GM21737 (cell line): ENCODE measurements around the gene NPIPB4.
"Not testable (repeated sequence)": the region's sequence is repeated elsewhere in the genome, so short reads cannot be mapped to it uniquely, and the experiment has no call there.

Source experiments
- ATAC-seq: cut with Tn5 transposase; IDR thresholded peaks from one replicate; pipeline ENCODE4 v1.9.1; 2021; ENCODE audit warnings: mild to moderate bottlenecking, moderate library complexity; ENCODE audit not compliant: unreplicated experiment

NPIPB4 gene

GRCh38 chr16:21857656-21858055 lies at the start of gene NPIPB4:
Gene NPIPB4, minus strand, starts transcription at chr16:21857756. Its CDS starts 378 bp downstream, at chr16:21857378.
- not testable (repeated sequence) for ATAC-seq

GRCh38 chr16:21898998-21899397 lies 41.4 kb upstream of the NPIPB4 start:
- not testable (repeated sequence) for ATAC-seq

- not testable (repeated sequence) for ATAC-seq
Observed at GRCh38 chr16:21881988-21882387, 24.4 kb upstream of the NPIPB4 start.

- not testable (repeated sequence) for ATAC-seq
Observed at GRCh38 chr16:21837186-21837585, 20.4 kb downstream of the NPIPB4 start.

GRCh38 chr16:21836334-21836733 lies 21.2 kb downstream of the NPIPB4 start:
- ATAC-seq = not testable (repeated sequence)

- ATAC-seq = not testable (repeated sequence)
Observed at GRCh38 chr16:21835747-21836146, 21.8 kb downstream of the NPIPB4 start.

GRCh38 chr16:21834211-21834610 lies 23.3 kb downstream of the NPIPB4 start:
- not testable (repeated sequence) for ATAC-seq

GRCh38 chr16:21829929-21830328 lies 27.6 kb downstream of the NPIPB4 start:
- ATAC-seq = not testable (repeated sequence)

GRCh38 chr16:21826067-21826706 lies 31.4 kb downstream of the NPIPB4 start:
- ATAC-seq = not testable (repeated sequence)

- ATAC-seq = not testable (repeated sequence)
Observed at GRCh38 chr16:21825526-21825925, 32.0 kb downstream of the NPIPB4 start.

GRCh38 chr16:21823258-21823657 lies 34.3 kb downstream of the NPIPB4 start:
- not testable (repeated sequence) for ATAC-seq

- ATAC-seq = not testable (repeated sequence)
Observed at GRCh38 chr16:21820908-21821465, 36.6 kb downstream of the NPIPB4 start.

- ATAC-seq = peak; percentile 94
Observed at GRCh38 chr16:21820028-21820907, 37.3 kb downstream of the NPIPB4 start.

- ATAC-seq = not testable (repeated sequence)
Observed at GRCh38 chr16:21819617-21820016, 37.9 kb downstream of the NPIPB4 start.

GRCh38 chr16:21817012-21817411 lies 40.5 kb downstream of the NPIPB4 start:
- ATAC-seq = not testable (repeated sequence)

GRCh38 chr16:21815694-21816093 lies 41.9 kb downstream of the NPIPB4 start:
- ATAC-seq = not testable (repeated sequence)

GRCh38 chr16:21802375-21802663 lies 55.2 kb downstream of the NPIPB4 start:
- ATAC-seq = not testable (repeated sequence)

GRCh38 chr16:21801538-21802374 lies 55.8 kb downstream of the NPIPB4 start:
- not testable (repeated sequence) for ATAC-seq

- not testable (repeated sequence) for ATAC-seq
Observed at GRCh38 chr16:21798601-21799000, 59.0 kb downstream of the NPIPB4 start.

GRCh38 chr16:21793310-21793709 lies 64.2 kb downstream of the NPIPB4 start:
- not testable (repeated sequence) for ATAC-seq

GRCh38 chr16:21790506-21790905 lies 67.0 kb downstream of the NPIPB4 start:
- not testable (repeated sequence) for ATAC-seq
